DND-41 (cell line): ENCODE results near the gene MYBL2.

Experiments
- ATAC-seq: fragments of 200-7000 bp; cut with Tn5 transposase; 3 replicates; pipeline ENCODE4 v1.9.1; 2021; ENCODE audit warnings: low read depth; ENCODE audit not compliant: insufficient read depth
- DNase-seq: peaks from one replicate; pipeline ENCODE4 v3.0.0-alpha.2; 2020
- H2AFZ ChIP-seq: 2 replicates; pipeline ENCODE4 v1.6.0; 2012; ENCODE audit warnings: low read depth, low read length
- H3K27ac ChIP-seq: 2 replicates; pipeline ENCODE4 v1.5.1; 2012; ENCODE audit warnings: low read length, inconsistent platforms
- H3K27me3 ChIP-seq: fragments of 200-600 bp; sonication (generic); 2 replicates; pipeline ENCODE4 v1.6.0; 2012; ENCODE audit warnings: low read length, mild to moderate bottlenecking, inconsistent platforms; ENCODE audit not compliant: insufficient read depth, poor library complexity
- H3K36me3 ChIP-seq: 2 replicates; pipeline ENCODE4 v1.5.1; 2012; ENCODE audit warnings: low read length, inconsistent platforms; ENCODE audit not compliant: insufficient read depth
- H3K4me1 ChIP-seq: 2 replicates; pipeline ENCODE4 v1.5.1; 2012; ENCODE audit warnings: mild to moderate bottlenecking, low read length; ENCODE audit not compliant: insufficient read depth
- H3K4me2 ChIP-seq: 2 replicates; pipeline ENCODE4 v1.6.0; 2012; ENCODE audit warnings: mild to moderate bottlenecking, moderate library complexity, low read length, inconsistent platforms; ENCODE audit not compliant: insufficient read depth
- H3K4me3 ChIP-seq, 2 experiments: fragments of 200-600 bp in 1 of 2; shearing (Covaris generic) in 1 of 2; 2 replicates each; pipeline ENCODE4 v1.5.1; 2012 to 2016; ENCODE audit warnings: inconsistent platforms in 2 of 2, low read length in 2 of 2, mild to moderate bottlenecking in 2 of 2, low read depth in 1 of 2, moderate library complexity in 1 of 2
- H3K79me2 ChIP-seq: 2 replicates; pipeline ENCODE4 v1.6.0; 2012; ENCODE audit warnings: low read length, inconsistent platforms; ENCODE audit not compliant: insufficient read depth
- H3K9ac ChIP-seq: 2 replicates; pipeline ENCODE4 v1.6.0; 2012; ENCODE audit warnings: low read depth, mild to moderate bottlenecking, inconsistent platforms, low read length, moderate library complexity
- H3K9me3 ChIP-seq: 2 replicates; pipeline ENCODE4 v1.5.1; 2012; ENCODE audit warnings: low read length, moderate library complexity, mild to moderate bottlenecking, inconsistent platforms; ENCODE audit not compliant: insufficient read depth, severe bottlenecking
- H4K20me1 ChIP-seq: 2 replicates; pipeline ENCODE4 v1.6.0; 2012; ENCODE audit warnings: low read length; ENCODE audit not compliant: insufficient read depth
- EZH2 ChIP-seq: IDR thresholded peaks from 3 replicates; pipeline ENCODE4 v1.6.1; 2012; ENCODE audit warnings: borderline replicate concordance, low read depth, mild to moderate bottlenecking, moderate library complexity, low read length, inconsistent platforms; ENCODE audit not compliant: severe bottlenecking
- TF ChIP-seq, protein P1 (sequence below): IDR thresholded peaks from 2 replicates; pipeline ENCODE4 v1.5.1; 2012; ENCODE audit warnings: borderline replicate concordance, low read length, moderate library complexity, mild to moderate bottlenecking; ENCODE audit not compliant: poor library complexity, severe bottlenecking; ENCODE audit errors: extremely low read depth

The MYBL2 gene

DNA sequence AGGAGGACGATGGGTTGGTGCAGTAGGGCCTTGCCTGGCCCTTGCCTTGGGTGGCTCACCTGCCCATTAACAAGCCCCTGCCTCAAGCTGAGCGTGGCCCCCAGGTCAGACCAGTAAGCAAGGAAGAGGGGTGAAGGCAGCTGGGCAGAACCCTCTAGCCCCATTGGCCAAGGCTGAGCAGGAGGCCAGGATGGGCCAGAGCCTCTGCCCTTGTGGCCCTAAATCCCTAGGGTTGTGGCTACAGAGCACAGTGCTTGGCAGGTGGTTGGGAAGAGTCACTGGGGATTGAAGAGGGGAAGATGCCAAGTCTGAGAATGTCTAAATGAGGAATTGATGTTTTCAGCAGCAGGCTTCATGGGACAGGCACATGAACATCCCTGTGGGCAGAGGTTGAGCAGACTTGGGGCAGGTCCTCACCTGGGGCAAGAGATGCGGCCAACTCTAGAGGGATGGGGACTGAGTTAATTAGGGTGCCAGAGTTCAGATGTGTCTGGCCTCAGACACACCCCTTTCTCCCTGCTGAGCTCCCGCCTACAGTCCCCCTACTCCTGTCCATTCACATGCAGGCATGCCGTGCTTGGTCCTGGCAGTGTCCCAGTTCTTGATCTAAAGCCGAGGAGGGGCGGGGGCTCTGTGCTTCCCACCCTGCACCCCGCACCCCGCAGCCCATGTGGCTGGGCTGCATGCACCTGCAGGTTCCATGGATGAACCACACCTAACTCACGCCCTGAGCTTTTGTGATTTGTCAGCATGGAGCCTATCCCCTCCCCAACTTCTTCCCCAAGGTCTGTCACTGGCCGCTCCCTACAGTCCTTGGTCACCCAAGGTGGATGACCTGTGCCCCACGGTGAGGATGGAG lies 50.1 kb downstream of the MYBL2 start:
- no peak for DNase-seq
- Histone ChIP-seq H4K20me1 (peaks cover 41% of the 10 kb centered on the region), H3K9ac (no peak overlapping the region), H2AFZ (no peak overlapping the region), H3K4me2 (no peak overlapping the region), H3K27ac (no peak overlapping the region), H3K4me1 (no peaks in the 10 kb centered on the region), H3K27me3 (no peaks in the 10 kb centered on the region), H3K36me3 (peaks cover 58% of the 10 kb centered on the region), H3K4me3 (no peak overlapping the region), H3K79me2 (no peaks in the 10 kb centered on the region), H3K9me3 (no peaks in the 10 kb centered on the region)
- TF ChIP-seq, protein P1, sequence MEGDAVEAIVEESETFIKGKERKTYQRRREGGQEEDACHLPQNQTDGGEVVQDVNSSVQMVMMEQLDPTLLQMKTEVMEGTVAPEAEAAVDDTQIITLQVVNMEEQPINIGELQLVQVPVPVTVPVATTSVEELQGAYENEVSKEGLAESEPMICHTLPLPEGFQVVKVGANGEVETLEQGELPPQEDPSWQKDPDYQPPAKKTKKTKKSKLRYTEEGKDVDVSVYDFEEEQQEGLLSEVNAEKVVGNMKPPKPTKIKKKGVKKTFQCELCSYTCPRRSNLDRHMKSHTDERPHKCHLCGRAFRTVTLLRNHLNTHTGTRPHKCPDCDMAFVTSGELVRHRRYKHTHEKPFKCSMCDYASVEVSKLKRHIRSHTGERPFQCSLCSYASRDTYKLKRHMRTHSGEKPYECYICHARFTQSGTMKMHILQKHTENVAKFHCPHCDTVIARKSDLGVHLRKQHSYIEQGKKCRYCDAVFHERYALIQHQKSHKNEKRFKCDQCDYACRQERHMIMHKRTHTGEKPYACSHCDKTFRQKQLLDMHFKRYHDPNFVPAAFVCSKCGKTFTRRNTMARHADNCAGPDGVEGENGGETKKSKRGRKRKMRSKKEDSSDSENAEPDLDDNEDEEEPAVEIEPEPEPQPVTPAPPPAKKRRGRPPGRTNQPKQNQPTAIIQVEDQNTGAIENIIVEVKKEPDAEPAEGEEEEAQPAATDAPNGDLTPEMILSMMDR: no peak
- no peak for TF ChIP-seq EZH2
- peak; percentile 9; the same call in 1 of the 3 replicates for ATAC-seq

DNA sequence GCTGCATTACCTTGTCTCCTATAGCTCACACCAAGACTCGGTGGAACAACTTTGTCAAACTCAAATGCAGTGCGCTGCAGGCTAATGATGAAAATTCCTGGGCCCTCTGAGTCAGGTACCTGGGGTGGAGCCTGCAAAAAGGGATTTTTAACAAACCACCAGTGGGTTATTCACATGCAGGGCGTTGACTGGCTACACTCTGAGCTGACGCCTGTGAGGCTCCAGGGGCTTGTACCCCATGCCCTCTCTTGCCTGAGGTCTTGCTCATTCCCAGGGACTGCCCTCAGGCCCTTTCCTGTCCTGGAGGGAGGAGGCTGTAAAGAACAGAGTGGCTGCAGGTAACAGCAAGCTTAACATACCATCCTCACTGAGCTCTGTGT lies 50.7 kb downstream of the MYBL2 start:
- TF ChIP-seq EZH2: no peak
- TF ChIP-seq, protein P1: no peak
- ATAC-seq (peak; percentile 13; the same call in 1 of the 3 replicates), DNase-seq (no peak)
- H3K9me3 ChIP-seq: no peaks in the 10 kb centered on the region
- H3K9ac ChIP-seq: no peak overlapping the region
- H3K4me2 ChIP-seq: no peak overlapping the region
- no peak overlapping the region for H3K27ac ChIP-seq
- H2AFZ ChIP-seq: no peak overlapping the region
- H3K36me3 ChIP-seq: peaks cover 52% of the 10 kb centered on the region
- H3K79me2 ChIP-seq: no peaks in the 10 kb centered on the region
- H3K4me1 ChIP-seq: no peaks in the 10 kb centered on the region
- peaks cover 34% of the 10 kb centered on the region for H4K20me1 ChIP-seq
- no peak overlapping the region for H3K4me3 ChIP-seq
- no peaks in the 10 kb centered on the region for H3K27me3 ChIP-seq

DNA sequence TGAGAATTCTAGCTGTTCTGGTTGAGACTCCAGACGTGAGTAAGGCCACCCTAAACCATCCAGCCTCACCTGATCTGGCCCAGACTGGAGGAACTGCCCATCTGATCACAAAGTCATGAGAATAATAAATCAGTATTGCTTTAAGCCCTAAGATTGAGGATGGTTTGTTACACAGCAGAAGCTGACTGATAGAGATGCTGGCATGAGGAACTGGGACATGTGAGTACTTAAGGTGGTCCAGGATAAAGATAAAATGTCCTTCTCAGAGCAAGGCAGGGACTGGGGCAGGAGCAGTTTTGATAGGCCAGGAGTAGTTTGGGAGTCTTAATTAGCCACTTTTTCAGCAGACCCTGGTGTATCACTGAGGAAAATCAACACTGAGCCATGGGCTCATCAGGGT lies 53.1 kb downstream of the MYBL2 start:
- Histone ChIP-seq H3K4me3 (no peak overlapping the region), H3K79me2 (no peaks in the 10 kb centered on the region), H3K4me1 (no peaks in the 10 kb centered on the region), H3K27me3 (no peaks in the 10 kb centered on the region), H4K20me1 (peaks cover 21% of the 10 kb centered on the region), H2AFZ (no peak overlapping the region), H3K9me3 (no peaks in the 10 kb centered on the region), H3K36me3 (peaks cover 29% of the 10 kb centered on the region), H3K9ac (no peak overlapping the region), H3K4me2 (no peak overlapping the region), H3K27ac (no peak overlapping the region)
- TF ChIP-seq, protein P1: no peak
- no peak for TF ChIP-seq EZH2
- no peak for DNase-seq
- ATAC-seq: no peak
